ENCODE measurements around the gene WWOX. TPM values are rescaled to one million over a fixed set of nuclear protein-coding genes. Genes with fewer than 3 reads are reported as not detected.

Gene WWOX
- total RNA-seq, 3 donors from 2014 or later (not counting 1 experiment from before 2014, with no cell fraction given): 21.0 to 29.8 (median 27.0) TPM

DNA sequence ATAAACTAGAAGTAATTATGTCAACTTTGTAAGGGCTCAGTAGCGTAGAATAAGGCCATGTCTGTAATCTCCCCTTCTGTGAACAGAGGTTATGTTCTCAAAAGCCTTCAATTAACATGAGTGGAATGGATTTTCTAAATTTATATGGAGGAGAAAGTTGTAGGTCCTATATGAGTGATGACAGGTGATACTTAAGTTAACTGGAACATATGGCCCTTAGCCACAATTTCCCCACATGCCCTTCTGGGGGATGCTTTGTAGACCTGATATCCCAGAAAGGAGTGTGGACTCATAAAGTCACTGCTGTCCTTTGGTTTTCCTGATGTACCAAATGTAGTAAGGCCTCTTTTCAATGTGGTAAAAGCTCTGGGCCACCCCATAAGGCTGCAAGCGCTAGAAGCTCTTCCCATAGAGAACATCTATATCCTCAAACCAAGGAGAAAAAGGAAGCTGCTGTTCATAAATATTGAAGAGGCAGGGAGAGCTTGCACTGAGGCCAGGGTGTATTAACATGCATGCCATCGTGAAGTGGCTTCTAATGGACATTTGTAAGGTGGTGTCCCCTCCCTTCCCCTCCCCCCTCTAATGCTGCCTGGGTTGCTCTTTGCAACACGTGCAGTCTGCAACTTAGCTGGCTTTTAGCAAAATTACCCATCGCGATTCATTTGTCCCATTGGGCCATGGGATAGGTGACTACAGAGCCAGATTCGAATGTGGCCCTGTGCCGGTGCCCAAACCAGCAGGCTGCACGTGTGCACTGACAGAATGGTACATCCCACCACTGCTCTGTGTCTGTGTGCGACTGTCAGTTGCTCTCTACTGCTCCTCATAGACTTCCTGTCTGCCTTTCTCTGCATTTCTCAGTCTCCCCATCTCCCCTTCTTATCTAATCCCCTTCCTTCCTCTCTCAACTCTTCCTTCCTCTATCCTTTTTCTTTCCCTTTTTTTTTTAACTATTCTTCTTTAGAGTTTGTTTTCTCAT is 269.0 kb downstream of the WWOX start:
- no peaks in the 10 kb centered on the region for H3K36me3 ChIP-seq (ENCODE audit: control insufficient read depth, insufficient read depth, low read length)
- ATAC-seq (no peak), DNase-seq (no peak)
- H3K27me3 Mint-ChIP-seq (ENCODE audit: low read depth in 2 of 2): no peaks in the 10 kb centered on the region
- H3K4me1 Mint-ChIP-seq: peaks cover 0 to 6% of the 10 kb centered on the region in 2 donors
- H3K27ac ChIP-seq (ENCODE audit: low read length): no peak overlapping the region
- no peaks in the 10 kb centered on the region for H3K27me3 ChIP-seq (ENCODE audit: control insufficient read depth, insufficient read depth, low read length)
- intact Hi-C loops (cut with micrococcal nuclease): no loop called here
- H3K4me3 Mint-ChIP-seq: no peak overlapping the region
- no peaks in the 10 kb centered on the region for H3K36me3 Mint-ChIP-seq
- no peak overlapping the region for H3K27ac Mint-ChIP-seq
- TF ChIP-seq, protein P1, sequence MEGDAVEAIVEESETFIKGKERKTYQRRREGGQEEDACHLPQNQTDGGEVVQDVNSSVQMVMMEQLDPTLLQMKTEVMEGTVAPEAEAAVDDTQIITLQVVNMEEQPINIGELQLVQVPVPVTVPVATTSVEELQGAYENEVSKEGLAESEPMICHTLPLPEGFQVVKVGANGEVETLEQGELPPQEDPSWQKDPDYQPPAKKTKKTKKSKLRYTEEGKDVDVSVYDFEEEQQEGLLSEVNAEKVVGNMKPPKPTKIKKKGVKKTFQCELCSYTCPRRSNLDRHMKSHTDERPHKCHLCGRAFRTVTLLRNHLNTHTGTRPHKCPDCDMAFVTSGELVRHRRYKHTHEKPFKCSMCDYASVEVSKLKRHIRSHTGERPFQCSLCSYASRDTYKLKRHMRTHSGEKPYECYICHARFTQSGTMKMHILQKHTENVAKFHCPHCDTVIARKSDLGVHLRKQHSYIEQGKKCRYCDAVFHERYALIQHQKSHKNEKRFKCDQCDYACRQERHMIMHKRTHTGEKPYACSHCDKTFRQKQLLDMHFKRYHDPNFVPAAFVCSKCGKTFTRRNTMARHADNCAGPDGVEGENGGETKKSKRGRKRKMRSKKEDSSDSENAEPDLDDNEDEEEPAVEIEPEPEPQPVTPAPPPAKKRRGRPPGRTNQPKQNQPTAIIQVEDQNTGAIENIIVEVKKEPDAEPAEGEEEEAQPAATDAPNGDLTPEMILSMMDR (IDR thresholded peaks at IDR 0.05): no peak
- no peak overlapping the region for H3K4me3 ChIP-seq (ENCODE audit: low read length)
- peaks cover 2 to 8% of the 10 kb centered on the region in 2 donors for H3K9me3 Mint-ChIP-seq
- H3K4me1 ChIP-seq (ENCODE audit: control insufficient read depth, insufficient read depth, low read length): no peaks in the 10 kb centered on the region
- H3K9me3 ChIP-seq (ENCODE audit: control insufficient read depth, insufficient read depth, low read length): no peaks in the 10 kb centered on the region
- 78% methylated on average over 10 of the region's 10 CpGs for WGBS (ENCODE audit: insufficient coverage)

DNA sequence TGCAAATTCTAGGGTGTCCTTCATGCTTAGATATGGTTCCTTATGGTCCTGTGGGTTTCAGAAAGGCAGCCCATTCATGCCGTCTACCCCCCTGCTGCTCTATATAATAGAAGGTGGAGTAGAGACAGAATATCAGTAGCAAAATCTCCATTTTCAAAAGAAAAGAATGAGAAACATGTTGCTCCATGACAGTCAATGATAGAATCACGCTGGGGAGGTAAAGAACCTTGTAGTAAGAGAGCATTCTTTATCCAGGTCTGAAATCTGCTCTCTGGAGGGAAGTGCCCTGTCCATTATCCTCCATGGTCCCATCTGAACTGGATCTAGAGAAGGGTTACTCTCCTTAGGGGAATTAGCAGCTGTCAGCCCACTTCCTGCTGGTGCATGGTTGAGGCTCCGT is 272.8 kb downstream of the WWOX start:
- H3K27me3 ChIP-seq (ENCODE audit: control insufficient read depth, insufficient read depth, low read length): no peaks in the 10 kb centered on the region
- H3K36me3 Mint-ChIP-seq: no peaks in the 10 kb centered on the region
- peaks cover 2 to 8% of the 10 kb centered on the region in 2 donors for H3K9me3 Mint-ChIP-seq
- H3K27ac ChIP-seq (ENCODE audit: low read length): no peak overlapping the region
- no peaks in the 10 kb centered on the region for H3K36me3 ChIP-seq (ENCODE audit: control insufficient read depth, insufficient read depth, low read length)
- no peak for DNase-seq
- H3K4me1 Mint-ChIP-seq: peaks cover 0 to 6% of the 10 kb centered on the region in 2 donors
- no peak for ATAC-seq
- intact Hi-C loops (cut with micrococcal nuclease): no loop called here
- no peaks in the 10 kb centered on the region for H3K27me3 Mint-ChIP-seq (ENCODE audit: low read depth in 2 of 2)
- no peak overlapping the region for H3K27ac Mint-ChIP-seq
- TF ChIP-seq, protein P1 (IDR thresholded peaks at IDR 0.05): no peak
- no peaks in the 10 kb centered on the region for H3K4me1 ChIP-seq (ENCODE audit: control insufficient read depth, insufficient read depth, low read length)
- H3K4me3 ChIP-seq (ENCODE audit: low read length): no peak overlapping the region
- H3K4me3 Mint-ChIP-seq: no peak overlapping the region
- no peaks in the 10 kb centered on the region for H3K9me3 ChIP-seq (ENCODE audit: control insufficient read depth, insufficient read depth, low read length)
- WGBS (ENCODE audit: insufficient coverage): 96% methylated on average over 2 of the region's 3 CpGs

DNA sequence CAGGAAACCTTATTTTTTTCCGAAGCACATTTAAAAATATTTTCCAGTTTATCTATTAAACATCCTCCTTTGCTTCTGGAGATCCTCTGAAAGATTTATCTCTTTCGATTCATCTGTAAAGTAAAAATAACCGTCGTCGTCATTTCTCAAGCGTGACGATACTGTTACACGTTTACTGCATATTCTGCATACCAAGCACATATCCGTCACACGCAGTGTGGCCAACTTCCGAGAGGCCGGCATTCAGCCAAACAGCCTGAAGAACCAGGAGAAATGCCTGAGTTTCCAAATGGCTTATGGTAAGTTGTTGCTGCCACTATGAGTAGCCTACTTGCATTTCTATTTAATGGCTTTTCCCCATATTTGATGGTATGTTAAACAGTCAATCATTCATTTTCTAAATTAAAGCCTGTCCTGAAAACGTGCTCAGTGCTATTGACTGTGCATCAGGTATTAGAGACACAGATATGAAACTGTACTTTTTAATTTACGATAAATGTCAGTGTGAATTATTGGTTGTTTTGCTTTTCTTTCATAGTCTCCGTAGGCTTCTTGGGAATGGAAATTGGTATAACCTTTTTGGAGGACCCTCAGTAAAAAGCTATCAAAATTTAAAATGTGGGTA is 275.7 kb downstream of the WWOX start:
- Histone ChIP-seq H3K27ac (ENCODE audit: low read length) (no peak overlapping the region), H3K4me3 (ENCODE audit: low read length) (no peak overlapping the region), H3K36me3 (ENCODE audit: control insufficient read depth, insufficient read depth, low read length) (no peaks in the 10 kb centered on the region), H3K4me1 (ENCODE audit: control insufficient read depth, insufficient read depth, low read length) (no peaks in the 10 kb centered on the region), H3K9me3 (ENCODE audit: control insufficient read depth, insufficient read depth, low read length) (no peaks in the 10 kb centered on the region), H3K27me3 (ENCODE audit: control insufficient read depth, insufficient read depth, low read length) (no peaks in the 10 kb centered on the region)
- intact Hi-C loops (cut with micrococcal nuclease): no loop called here
- peaks cover 2 to 8% of the 10 kb centered on the region in 2 donors for H3K9me3 Mint-ChIP-seq
- 90% methylated on average over 15 of the region's 15 CpGs for WGBS (ENCODE audit: insufficient coverage)
- ATAC-seq: no peak
- no peaks in the 10 kb centered on the region for H3K36me3 Mint-ChIP-seq
- no peaks in the 10 kb centered on the region for H3K4me1 Mint-ChIP-seq
- H3K27ac Mint-ChIP-seq: no peak overlapping the region
- H3K4me3 Mint-ChIP-seq: no peak overlapping the region
- H3K27me3 Mint-ChIP-seq (ENCODE audit: low read depth in 2 of 2): no peaks in the 10 kb centered on the region
- TF ChIP-seq, protein P1 (IDR thresholded peaks at IDR 0.05): no peak
- no peak for DNase-seq

All from natural killer cell (primary cell).